Measurements from ENCODE around the gene HOXC6. TPM values are rescaled to one million over a fixed set of nuclear protein-coding genes. Genes with fewer than 3 reads are reported as not detected.
"Not testable (repeated sequence)": the region's sequence is repeated elsewhere in the genome, so short reads cannot be mapped to it uniquely, and the experiment has no call there.

HOXC6 gene
- total RNA-seq, 2 experiments from 2014 or later = not detected

DNA sequence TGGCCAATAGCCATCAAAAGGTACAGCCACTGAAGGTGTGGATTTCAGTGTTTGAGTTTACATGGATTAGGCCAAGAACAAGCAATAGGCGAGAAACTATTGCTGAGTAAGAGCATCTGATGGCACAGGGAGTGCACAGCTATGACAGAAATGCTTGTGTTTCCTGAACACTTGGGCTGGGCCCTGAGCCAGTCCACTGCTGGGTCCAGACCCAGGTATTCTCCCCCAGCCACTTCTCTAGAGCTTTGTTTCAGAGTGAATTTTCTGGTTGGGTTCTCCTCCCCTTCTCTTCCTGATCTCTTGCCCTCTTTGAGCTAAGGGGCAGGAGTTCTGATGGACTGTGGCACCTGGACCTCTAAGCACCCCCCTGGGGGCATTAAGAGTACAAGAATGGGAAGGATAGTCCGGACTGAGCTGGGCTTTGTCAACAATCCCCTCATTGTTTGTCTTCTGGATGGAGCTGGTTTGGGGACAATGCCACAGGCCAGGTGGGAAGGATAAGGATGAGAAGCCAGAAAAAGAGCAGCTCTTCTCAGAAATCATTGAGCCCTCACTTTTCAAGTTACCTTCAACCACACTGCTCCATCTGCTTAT, 13.0 kb downstream of the HOXC6 start:
- H3K27ac Mint-ChIP-seq = no peak overlapping the region
- H3K4me1 Mint-ChIP-seq = peaks cover 10% of the 10 kb centered on the region

DNA sequence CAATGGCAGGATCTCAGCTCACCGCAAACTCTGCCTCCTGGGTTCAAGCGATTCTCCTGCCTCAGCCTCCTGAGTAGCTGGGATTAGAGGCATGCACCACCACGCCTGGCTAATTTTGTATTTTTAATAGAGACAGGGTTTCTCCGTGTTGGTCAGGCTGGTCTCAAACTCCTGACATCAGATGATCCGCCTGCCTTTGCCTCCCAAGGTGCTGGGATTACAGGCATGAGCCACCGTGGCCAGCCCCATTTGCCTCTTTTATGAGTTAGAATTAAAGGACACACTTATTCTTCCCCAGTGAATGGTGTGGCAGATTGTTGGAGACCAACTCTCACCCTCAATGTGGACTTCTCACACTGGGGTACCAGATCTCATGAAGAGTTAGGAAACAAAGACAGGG, 13.8 kb downstream of the HOXC6 start:
- H3K4me3 Mint-ChIP-seq; ATAC-seq; H3K9me3 Mint-ChIP-seq (ENCODE audit: low read depth); CTCF ChIA-PET; DNase-seq; H3K36me3 Mint-ChIP-seq; H3K27ac Mint-ChIP-seq: not testable (repeated sequence)
- peaks cover 91% of the 10 kb centered on the region for H3K27me3 Mint-ChIP-seq
- H3K4me1 Mint-ChIP-seq = peaks cover 12% of the 10 kb centered on the region

More for the DNA sequence above, 13.0 kb downstream of the HOXC6 start:
- DNase-seq (no peak), ATAC-seq (no peak)
- Mint-ChIP-seq H3K9me3 (ENCODE audit: low read depth) (no peaks in the 10 kb centered on the region), H3K27me3 (peaks cover 91% of the 10 kb centered on the region), H3K36me3 (no peaks in the 10 kb centered on the region), H3K4me3 (no peak overlapping the region)
- CTCF ChIA-PET = interaction anchor here (0.6 to 2.0 kb wide), 6 partner anchors 8 to 1857 kb away, joined by 3 to 7 read pairs (median 4); partner anchors contain the start of genes HOXC4 and HOXC5

DNA sequence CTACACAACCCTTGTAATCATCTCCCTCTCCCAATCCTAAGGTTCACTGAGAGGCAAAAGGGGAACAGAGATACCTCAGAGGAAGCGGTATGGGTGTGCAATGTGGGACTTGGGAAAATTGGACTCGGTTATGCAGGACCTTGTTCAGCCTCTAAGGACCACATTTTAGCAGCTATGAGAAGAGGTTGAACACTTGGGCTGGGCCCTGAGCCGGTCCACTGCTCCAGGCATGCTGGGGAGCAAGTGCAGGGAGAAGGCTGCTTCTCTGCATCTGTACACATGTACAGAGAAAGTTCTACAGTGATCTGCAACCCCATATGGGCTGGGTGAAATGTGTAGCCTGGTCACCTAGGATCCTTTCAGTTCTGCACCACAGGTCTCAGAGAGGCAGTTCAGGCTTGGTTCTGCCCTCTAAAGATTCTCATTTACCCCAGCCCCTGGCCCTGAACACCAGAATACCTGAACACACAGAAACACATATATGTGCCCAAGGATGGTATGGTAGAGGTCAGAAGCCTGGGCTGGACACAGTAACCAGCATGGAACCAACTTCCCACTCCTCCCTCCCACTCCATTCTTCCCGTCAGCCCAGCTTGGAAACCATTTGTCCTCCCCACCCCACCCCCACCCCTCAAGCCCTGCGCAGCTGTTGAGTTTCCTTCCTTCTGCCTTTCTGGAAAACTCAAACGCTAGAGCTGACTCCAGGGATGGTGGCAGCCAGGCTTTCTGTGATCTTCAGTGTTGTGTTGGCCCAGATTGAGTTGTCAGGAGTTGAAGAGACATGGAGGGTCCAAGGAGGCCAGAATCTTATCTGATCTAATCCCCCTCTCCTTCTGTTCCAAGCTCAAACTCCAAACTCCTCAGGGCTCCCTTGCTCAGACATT, 15.0 kb downstream of the HOXC6 start:
- no peak for ATAC-seq
- Mint-ChIP-seq H3K4me3 (no peak overlapping the region), H3K36me3 (peaks cover 2% of the 10 kb centered on the region), H3K27me3 (peaks cover 91% of the 10 kb centered on the region), H3K9me3 (ENCODE audit: low read depth) (no peaks in the 10 kb centered on the region), H3K27ac (no peak overlapping the region), H3K4me1 (peaks cover 13% of the 10 kb centered on the region)
- CTCF ChIA-PET = interaction anchor here (1.2 kb wide), 1 partner anchor 11 kb away, joined by 3 read pairs; no protein-coding TSS in a partner anchor
- no peak for DNase-seq

DNA sequence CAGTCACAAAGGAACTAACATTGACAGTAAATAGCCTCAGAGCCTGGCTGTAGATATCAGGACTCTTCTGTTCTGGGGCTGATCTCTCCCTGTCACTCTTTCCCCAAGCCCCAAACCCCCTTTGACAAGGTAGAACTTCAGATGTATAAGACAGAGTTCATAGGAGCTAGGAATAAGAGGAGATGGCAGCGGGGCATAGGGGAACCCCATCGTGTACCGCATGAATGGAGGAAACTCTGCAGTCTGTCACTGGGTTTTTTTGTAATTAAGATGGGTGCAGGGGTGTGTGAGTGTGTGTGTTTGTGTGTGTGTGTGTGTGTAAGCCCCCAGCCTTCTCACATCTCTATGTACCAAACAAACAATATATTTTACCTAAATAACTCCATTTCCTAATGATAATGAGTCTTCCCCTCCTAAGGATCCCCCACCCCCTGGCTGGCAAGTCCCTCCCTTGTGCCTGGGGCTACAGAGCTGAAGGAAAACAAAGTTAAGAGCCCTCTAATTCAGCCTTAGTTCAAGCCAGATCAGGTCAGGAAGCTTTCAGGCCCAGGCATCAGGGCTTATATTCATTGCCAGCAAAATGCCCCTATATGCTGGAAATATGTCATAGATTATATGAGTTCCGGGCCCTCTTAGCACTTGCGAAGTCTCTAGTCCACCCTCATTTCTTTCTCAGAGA, 16.3 kb downstream of the HOXC6 start:
- no peak overlapping the region for H3K4me3 Mint-ChIP-seq
- peaks cover 92% of the 10 kb centered on the region for H3K27me3 Mint-ChIP-seq
- no peak for DNase-seq
- ATAC-seq = no peak
- H3K27ac Mint-ChIP-seq = no peak overlapping the region
- H3K36me3 Mint-ChIP-seq = peaks cover 2% of the 10 kb centered on the region
- H3K9me3 Mint-ChIP-seq (ENCODE audit: low read depth) = no peaks in the 10 kb centered on the region
- CTCF ChIA-PET = interaction anchor here (0.7 to 1.2 kb wide), 4 partner anchors 11 to 147 kb away, joined by 3 to 4 read pairs (median 4); partner anchors contain the start of genes HOXC10 and HOXC5
- peaks cover 13% of the 10 kb centered on the region for H3K4me1 Mint-ChIP-seq

DNA sequence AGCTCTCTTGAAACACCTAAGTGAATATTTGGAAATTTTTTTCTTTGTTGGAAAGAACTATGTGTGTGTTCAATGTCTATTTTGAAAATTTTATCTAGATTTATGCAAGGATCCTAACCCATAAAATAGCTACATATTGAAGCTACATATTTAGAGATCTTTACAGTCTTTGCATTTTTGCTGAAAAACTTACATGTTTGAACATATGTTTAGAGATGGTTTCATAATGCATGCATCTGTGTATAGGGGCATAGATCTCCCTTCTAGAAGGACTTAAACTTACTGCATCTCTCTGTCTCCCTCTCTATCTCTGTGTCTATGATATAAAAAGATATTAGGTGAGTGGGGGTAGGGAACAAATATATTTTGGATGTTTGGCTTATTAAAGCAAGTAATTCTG, 17.2 kb downstream of the HOXC6 start:
- peaks cover 2% of the 10 kb centered on the region for H3K36me3 Mint-ChIP-seq
- DNase-seq = no peak
- H3K9me3 Mint-ChIP-seq (ENCODE audit: low read depth) = no peaks in the 10 kb centered on the region
- H3K27me3 Mint-ChIP-seq = peaks cover 92% of the 10 kb centered on the region
- CTCF ChIA-PET = interaction anchor here (0.7 to 1.2 kb wide), 4 partner anchors 12 to 146 kb away, joined by 3 to 4 read pairs (median 4); partner anchors contain the start of genes HOXC10 and HOXC5
- no peak overlapping the region for H3K4me3 Mint-ChIP-seq
- ATAC-seq = no peak
- H3K4me1 Mint-ChIP-seq = peaks cover 19% of the 10 kb centered on the region
- H3K27ac Mint-ChIP-seq = no peak overlapping the region

DNA sequence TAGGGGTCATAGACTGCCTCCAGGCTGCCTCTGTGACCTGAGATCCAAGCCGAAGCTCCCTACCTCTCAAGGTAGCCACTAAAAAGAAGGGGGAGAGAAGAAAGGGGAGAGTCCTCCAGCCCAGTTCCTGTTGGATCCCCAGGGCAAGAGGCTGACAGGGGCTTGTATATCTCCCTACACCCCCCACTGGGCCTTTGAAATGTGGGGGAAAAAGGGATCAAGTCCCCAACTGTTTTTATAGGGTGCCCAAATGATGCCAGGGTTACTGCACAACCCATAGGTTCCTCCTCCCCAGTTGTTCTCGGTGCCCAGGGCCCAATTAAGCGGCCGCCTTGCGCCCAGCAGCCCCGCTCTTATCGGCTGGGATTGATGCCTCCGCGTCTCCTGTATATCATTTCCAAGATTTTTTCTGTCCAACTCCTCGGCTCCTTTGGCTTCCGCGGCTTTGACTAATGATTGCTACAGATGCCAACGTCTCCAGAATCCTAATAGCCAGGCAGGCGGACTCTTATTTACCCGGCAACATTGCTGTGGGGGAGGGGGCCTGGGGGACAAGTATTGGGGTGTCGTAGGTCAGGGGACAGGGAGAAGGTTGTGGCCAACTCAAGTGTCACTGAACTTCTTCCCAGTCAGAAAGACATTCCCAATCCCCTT, 17.8 kb downstream of the HOXC6 start:
- H3K27ac Mint-ChIP-seq = no peak overlapping the region
- no peak overlapping the region for H3K4me3 Mint-ChIP-seq
- H3K9me3 Mint-ChIP-seq (ENCODE audit: low read depth) = no peaks in the 10 kb centered on the region
- DNase-seq (no peak), ATAC-seq (no peak)
- peaks cover 21% of the 10 kb centered on the region for H3K4me1 Mint-ChIP-seq
- CTCF ChIA-PET = interaction anchor here (1.0 kb wide), 2 partner anchors 14 to 61 kb away, joined by 3 to 4 read pairs; partner anchors contain the start of gene HOXC10
- H3K36me3 Mint-ChIP-seq = peaks cover 2% of the 10 kb centered on the region
- H3K27me3 Mint-ChIP-seq = peaks cover 94% of the 10 kb centered on the region

DNA sequence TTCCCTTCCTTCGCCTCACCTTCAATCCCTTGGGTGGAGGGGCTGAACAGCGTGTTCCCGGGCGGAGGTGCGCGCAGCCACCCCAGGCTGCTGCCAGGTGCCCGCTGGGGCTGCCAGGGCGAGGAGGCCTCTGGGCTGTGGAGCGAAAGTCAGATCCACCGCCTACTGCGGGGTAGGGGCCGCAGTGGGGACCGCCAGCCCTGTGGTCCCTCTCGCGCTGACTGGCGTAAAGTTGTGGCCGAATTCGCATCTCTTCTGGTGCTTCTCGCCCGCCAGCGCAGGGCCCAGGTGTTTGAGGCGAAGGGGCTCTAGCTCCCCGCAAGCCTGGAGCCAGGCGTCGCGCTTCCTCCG, 18.5 kb downstream of the HOXC6 start:
- H3K36me3 Mint-ChIP-seq = peaks cover 2% of the 10 kb centered on the region
- no peaks in the 10 kb centered on the region for H3K9me3 Mint-ChIP-seq (ENCODE audit: low read depth)
- peaks cover 97% of the 10 kb centered on the region for H3K27me3 Mint-ChIP-seq
- peak overlapping the region; percentile 34 for H3K27ac Mint-ChIP-seq
- peaks cover 25% of the 10 kb centered on the region for H3K4me1 Mint-ChIP-seq
- no peak overlapping the region for H3K4me3 Mint-ChIP-seq
- DNase-seq (no peak), ATAC-seq (no peak)
- CTCF ChIA-PET = interaction anchor here (0.7 to 1.4 kb wide), 2 partner anchors 15 to 23 kb away, joined by 3 read pairs; no protein-coding TSS in a partner anchor

DNA sequence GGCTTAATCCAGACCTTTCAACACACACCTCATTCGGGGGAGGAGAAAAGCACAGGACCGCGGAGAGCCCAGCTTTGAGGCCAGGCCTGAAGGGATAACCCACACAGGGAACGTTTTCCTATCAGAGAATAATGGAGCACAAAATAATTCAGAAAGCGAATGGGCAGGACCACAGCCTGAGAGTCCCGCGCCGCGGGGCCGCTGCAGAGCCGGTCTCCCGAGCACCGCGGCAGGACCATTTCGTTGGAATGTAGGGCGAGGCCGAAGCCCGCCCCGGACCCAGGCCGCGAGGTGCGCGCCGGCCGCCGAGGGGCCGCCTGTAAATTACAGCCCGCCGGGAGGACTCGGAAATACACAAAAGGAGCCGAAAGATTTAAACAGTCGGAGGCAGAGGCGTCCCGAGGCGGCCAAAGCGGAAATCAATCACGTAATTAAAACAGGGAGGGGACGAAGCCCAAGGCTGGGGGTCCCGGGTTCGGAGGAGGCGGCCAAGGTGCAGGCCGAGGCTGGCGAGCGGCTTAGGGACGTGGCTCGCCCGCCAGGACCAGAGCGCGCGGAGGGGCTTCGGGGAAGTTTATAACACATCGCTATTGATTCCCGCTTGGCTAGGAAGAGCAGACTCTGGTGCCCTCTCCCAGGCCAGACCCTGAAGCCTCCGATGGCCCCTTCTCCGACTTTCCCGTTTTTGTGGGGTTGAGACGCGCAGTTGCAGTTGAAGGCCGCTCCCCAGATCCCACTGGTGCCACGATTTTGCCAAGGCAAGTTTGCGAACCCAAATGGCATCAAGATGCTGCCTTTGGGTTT, 19.1 kb downstream of the HOXC6 start:
- CTCF ChIA-PET = interaction anchor here (0.7 to 1.4 kb wide), 2 partner anchors 15 to 24 kb away, joined by 3 read pairs; no protein-coding TSS in a partner anchor
- DNase-seq (no peak), ATAC-seq (no peak)
- peaks cover 28% of the 10 kb centered on the region for H3K4me1 Mint-ChIP-seq
- no peaks in the 10 kb centered on the region for H3K9me3 Mint-ChIP-seq (ENCODE audit: low read depth)
- H3K27me3 Mint-ChIP-seq = peaks cover 98% of the 10 kb centered on the region
- peaks cover 2% of the 10 kb centered on the region for H3K36me3 Mint-ChIP-seq
- no peak overlapping the region for H3K4me3 Mint-ChIP-seq
- H3K27ac Mint-ChIP-seq = peak overlapping the region; percentile 34

DNA sequence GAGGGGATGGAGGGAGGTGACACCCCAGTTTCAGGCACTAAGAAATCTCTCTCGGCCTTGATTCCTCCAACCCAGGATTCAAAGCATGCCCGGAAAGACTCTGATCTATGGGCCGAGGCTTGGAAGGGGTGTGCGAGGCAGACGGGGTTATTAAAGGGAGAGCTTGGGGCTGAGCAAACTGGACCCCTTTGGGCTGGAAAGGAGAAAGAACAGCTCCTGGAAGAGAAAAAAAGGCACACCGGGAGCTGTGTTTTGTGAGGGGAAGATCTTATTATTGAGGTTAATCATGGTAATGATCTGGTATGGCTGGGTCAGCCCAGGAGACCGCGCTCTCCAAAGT, 19.7 kb downstream of the HOXC6 start:
- Mint-ChIP-seq H3K36me3 (peaks cover 2% of the 10 kb centered on the region), H3K27me3 (peaks cover 97% of the 10 kb centered on the region), H3K9me3 (ENCODE audit: low read depth) (no peaks in the 10 kb centered on the region), H3K27ac (peak overlapping the region; percentile 9), H3K4me1 (peaks cover 30% of the 10 kb centered on the region), H3K4me3 (no peak overlapping the region)
- DNase-seq (no peak), ATAC-seq (no peak)
- CTCF ChIA-PET = interaction anchor here (0.8 to 1.4 kb wide), 2 partner anchors 16 to 43 kb away, joined by 3 read pairs; no protein-coding TSS in a partner anchor

DNA sequence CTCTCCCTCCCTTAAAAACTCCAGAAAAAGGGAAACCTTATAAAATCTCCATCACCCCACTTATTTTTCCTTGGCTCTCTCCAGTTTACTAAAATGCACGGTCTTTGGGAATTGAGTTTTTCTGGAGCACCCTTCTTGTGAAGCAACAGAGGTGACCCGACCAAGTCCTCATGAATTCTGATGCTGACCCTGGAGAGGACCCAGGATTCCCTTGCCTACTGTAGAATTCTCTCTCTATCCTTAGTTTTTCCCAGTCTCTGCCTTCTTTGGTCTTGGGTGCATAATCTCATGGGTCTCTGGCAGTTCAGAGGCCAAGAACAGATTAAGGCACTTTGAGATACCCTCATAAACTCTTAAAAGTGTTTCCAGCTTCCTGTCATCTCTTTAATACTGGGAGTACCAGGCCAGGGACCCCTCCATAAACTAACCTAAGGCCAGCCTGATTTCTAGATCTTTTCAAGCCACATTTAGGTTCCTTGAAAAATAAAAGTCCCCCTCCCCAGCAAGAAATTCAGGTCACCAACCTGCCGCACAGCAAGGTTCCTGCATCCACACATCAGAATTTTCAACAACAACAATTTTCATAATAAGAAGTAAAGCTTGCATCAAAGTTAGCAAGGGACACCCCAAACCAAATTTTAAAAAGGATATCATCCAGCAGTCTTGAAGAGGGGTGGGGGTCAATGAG, 20.3 kb downstream of the HOXC6 start:
- Mint-ChIP-seq H3K4me3 (no peak overlapping the region), H3K36me3 (peaks cover 2% of the 10 kb centered on the region), H3K27ac (no peak overlapping the region), H3K27me3 (peaks cover 98% of the 10 kb centered on the region), H3K9me3 (ENCODE audit: low read depth) (no peaks in the 10 kb centered on the region), H3K4me1 (peaks cover 34% of the 10 kb centered on the region)
- no peak for ATAC-seq
- CTCF ChIA-PET = interaction anchor here (0.8 to 1.4 kb wide), 2 partner anchors 16 to 43 kb away, joined by 3 read pairs; no protein-coding TSS in a partner anchor
- no peak for DNase-seq

DNA sequence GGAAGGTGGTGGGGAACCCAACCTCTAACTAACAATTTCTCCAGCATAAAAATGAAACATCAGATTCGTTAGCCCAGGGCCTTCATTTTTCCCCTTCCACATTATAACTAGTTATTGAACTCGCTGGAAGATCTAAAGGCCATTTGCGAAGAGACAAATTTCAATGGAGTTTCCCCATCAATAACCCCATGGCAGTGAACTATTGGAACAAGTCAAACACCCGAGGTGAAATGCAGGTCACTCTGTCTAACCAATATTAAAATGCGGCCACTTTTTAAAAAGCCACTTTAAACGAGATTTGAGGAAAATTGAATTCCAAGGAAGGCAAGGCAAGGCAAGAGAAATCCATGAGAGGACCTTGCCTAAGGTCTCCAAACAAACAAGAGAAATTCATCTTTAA, 20.9 kb downstream of the HOXC6 start:
- H3K9me3 Mint-ChIP-seq (ENCODE audit: low read depth) = no peaks in the 10 kb centered on the region
- no peak overlapping the region for H3K27ac Mint-ChIP-seq
- H3K27me3 Mint-ChIP-seq = peaks cover 97% of the 10 kb centered on the region
- no peak overlapping the region for H3K4me3 Mint-ChIP-seq
- DNase-seq (no peak), ATAC-seq (no peak)
- CTCF ChIA-PET = no interaction called here
- H3K4me1 Mint-ChIP-seq = peaks cover 29% of the 10 kb centered on the region
- peaks cover 2% of the 10 kb centered on the region for H3K36me3 Mint-ChIP-seq

DNA sequence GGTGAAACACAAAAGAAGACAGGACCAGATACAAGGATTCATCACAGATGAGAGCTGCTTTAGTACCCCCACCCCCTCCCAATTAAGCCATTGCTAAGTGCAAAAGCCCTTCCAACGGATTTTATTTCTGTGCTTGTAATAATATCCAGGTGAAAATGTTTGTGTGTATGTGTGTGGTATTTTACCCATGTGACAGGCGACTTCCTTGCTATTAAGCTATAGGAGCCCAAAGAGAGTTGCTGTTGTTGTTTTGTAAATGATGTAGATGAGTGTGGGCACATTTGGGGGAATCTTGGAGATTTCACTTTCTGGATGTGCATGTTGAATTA, 22.2 kb downstream of the HOXC6 start:
- Mint-ChIP-seq H3K27me3 (peaks cover 94% of the 10 kb centered on the region), H3K27ac (no peak overlapping the region), H3K9me3 (ENCODE audit: low read depth) (no peaks in the 10 kb centered on the region), H3K36me3 (peaks cover 2% of the 10 kb centered on the region), H3K4me1 (peaks cover 31% of the 10 kb centered on the region), H3K4me3 (peak overlapping the region; percentile 19)
- CTCF ChIA-PET = interaction anchor here (0.9 to 2.0 kb wide), 9 partner anchors 18 to 164 kb away, joined by 3 to 12 read pairs (median 4); partner anchors contain the start of genes HOXC10 and HOXC5
- no peak for ATAC-seq
- DNase-seq = no peak

Measured in activated CD8-positive, alpha-beta memory T cell treated with anti-CD3 and anti-CD28 coated beads, Interleukin-2, amount 10 ng/mL, durations not matched to agents 7 days and 5 days (primary cell).